Activated B cell treated with CpG ODN at 0.5 μM for 24 hours (primary cell): ENCODE measurements around the gene GLIPR1. TPM values are rescaled to one million over a fixed set of nuclear protein-coding genes. Genes with fewer than 3 reads are reported as not detected.
"Not testable (repeated sequence)": the region's sequence is repeated elsewhere in the genome, so short reads cannot be mapped to it uniquely, and the experiment has no call there.

ENCODE experiments used
- ATAC-seq: fragments of 200-7000 bp; cut with Tn5 transposase; one replicate; pipeline ENCODE4 v1.10.0; 2021; ENCODE audit warnings: low read depth, mild to moderate bottlenecking, moderate library complexity
- CTCF ChIA-PET: fragments of 350-600 bp; sonication (Branson Sonifier 250); formaldehyde crosslinking; loops from one replicate; lab custom pipeline; 2021; ENCODE audit warnings: antibody characterized with exemption; lab: Charles Lee
- POLR2A ChIA-PET: fragments of 350-600 bp; sonication (Branson Sonifier 250); formaldehyde crosslinking; loops from one replicate; lab custom pipeline; 2021; ENCODE audit warnings: antibody characterized with exemption; lab: Charles Lee
- DNase-seq: peaks from one replicate; pipeline ENCODE4 v3.0.0; 2022
- H3K27ac Mint-ChIP-seq: one replicate; pipeline ENCODE4 v1.8.0; 2020; ENCODE audit warnings: mixed read lengths
- H3K27me3 Mint-ChIP-seq: one replicate; pipeline ENCODE4 v1.8.0; 2021; ENCODE audit warnings: mixed read lengths
- H3K36me3 Mint-ChIP-seq: one replicate; pipeline ENCODE4 v1.8.0; 2021; ENCODE audit warnings: low read depth, mixed read lengths
- H3K4me1 Mint-ChIP-seq: one replicate; pipeline ENCODE4 v1.8.0; 2021; ENCODE audit warnings: mixed read lengths
- H3K4me3 Mint-ChIP-seq: one replicate; pipeline ENCODE4 v1.8.0; 2020; ENCODE audit warnings: mild to moderate bottlenecking, mixed read lengths
- H3K9me3 Mint-ChIP-seq: one replicate; pipeline ENCODE4 v1.8.0; 2020; ENCODE audit warnings: mixed read lengths
- intact Hi-C: fragments of 100-400 bp; cut with micrococcal nuclease; formaldehyde crosslinking; loops from one replicate; pipeline ENCODE4 v1.15.1; 2024
- total RNA-seq: library from RNA; stranded (reverse); gene quantifications from 2 replicates; pipeline ENCODE4 v1.2.3, GENCODE V29; 2022
- TF ChIP-seq, protein P1 (sequence below): fragments of 200-600 bp; IDR thresholded peaks from one replicate; pipeline ENCODE4 v1.8.0; 2022; ENCODE audit warnings: antibody characterized with exemption, mild to moderate bottlenecking

Gene GLIPR1
- total RNA-seq, 1 donor from 2014 or later: 45.4 TPM

DNA sequence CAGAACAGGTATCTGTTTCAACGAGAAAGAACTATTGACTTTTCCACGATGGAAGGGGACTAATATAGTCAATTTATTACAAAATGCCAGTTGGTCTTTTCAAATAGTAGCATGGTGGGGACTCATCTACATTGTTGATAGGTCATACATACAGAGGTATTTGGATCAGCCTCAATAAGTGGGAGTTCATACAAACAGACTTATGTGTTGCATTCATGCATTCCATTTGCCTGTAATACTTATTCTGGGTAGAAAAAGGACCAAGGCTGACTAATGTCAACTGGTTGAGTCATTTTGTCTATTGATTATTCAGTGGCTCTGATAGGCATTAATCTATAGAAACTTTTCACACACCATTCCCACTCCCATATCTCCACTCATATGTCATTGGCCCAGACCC, 41.5 kb upstream of the GLIPR1 start:
- intact Hi-C loops: loop anchor here (5.0 kb wide), 1 partner anchor 47 kb away; the partner anchor contains the start of gene GLIPR1L2
- CTCF ChIA-PET: interaction anchor here (1.5 to 4.1 kb wide), 5 partner anchors 41 to 69 kb away, joined by 5 to 40 read pairs (median 16); partner anchors contain the start of gene GLIPR1L2

DNA sequence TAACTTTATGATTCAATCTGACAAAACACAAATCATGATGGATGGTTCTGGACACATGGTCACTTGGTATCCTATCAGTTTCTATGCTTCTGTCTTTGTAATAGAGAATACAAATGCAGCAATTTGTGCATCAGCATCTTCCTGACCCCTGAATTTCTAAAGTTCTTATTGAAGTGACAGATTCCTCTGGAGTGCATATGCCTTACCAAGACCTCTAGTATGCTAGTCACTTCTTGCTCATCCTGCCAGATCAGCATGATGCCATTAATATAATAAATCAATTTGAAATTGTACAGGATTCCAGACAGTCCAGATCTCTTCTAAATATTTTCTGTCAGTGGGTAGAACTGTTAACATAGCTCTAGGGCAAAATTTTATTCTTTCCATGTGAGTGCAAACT, 40.6 kb upstream of the GLIPR1 start:
- ATAC-seq: no peak
- POLR2A ChIA-PET: no interaction called here
- intact Hi-C loops: loop anchor here (5.0 kb wide), 1 partner anchor 48 kb away; the partner anchor contains the start of gene GLIPR1L2

More for the DNA sequence above, 41.5 kb upstream of the GLIPR1 start:
- peaks cover 13% of the 10 kb centered on the region for H3K27me3 Mint-ChIP-seq
- no peak overlapping the region for H3K27ac Mint-ChIP-seq
- ATAC-seq (no peak), DNase-seq (no peak)
- POLR2A ChIA-PET: no interaction called here
- no peaks in the 10 kb centered on the region for H3K9me3 Mint-ChIP-seq
- H3K4me3 Mint-ChIP-seq: no peak overlapping the region
- TF ChIP-seq, protein P1, sequence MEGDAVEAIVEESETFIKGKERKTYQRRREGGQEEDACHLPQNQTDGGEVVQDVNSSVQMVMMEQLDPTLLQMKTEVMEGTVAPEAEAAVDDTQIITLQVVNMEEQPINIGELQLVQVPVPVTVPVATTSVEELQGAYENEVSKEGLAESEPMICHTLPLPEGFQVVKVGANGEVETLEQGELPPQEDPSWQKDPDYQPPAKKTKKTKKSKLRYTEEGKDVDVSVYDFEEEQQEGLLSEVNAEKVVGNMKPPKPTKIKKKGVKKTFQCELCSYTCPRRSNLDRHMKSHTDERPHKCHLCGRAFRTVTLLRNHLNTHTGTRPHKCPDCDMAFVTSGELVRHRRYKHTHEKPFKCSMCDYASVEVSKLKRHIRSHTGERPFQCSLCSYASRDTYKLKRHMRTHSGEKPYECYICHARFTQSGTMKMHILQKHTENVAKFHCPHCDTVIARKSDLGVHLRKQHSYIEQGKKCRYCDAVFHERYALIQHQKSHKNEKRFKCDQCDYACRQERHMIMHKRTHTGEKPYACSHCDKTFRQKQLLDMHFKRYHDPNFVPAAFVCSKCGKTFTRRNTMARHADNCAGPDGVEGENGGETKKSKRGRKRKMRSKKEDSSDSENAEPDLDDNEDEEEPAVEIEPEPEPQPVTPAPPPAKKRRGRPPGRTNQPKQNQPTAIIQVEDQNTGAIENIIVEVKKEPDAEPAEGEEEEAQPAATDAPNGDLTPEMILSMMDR: no peak
- H3K36me3 Mint-ChIP-seq: no peaks in the 10 kb centered on the region
- H3K4me1 Mint-ChIP-seq: peaks cover 3% of the 10 kb centered on the region

DNA sequence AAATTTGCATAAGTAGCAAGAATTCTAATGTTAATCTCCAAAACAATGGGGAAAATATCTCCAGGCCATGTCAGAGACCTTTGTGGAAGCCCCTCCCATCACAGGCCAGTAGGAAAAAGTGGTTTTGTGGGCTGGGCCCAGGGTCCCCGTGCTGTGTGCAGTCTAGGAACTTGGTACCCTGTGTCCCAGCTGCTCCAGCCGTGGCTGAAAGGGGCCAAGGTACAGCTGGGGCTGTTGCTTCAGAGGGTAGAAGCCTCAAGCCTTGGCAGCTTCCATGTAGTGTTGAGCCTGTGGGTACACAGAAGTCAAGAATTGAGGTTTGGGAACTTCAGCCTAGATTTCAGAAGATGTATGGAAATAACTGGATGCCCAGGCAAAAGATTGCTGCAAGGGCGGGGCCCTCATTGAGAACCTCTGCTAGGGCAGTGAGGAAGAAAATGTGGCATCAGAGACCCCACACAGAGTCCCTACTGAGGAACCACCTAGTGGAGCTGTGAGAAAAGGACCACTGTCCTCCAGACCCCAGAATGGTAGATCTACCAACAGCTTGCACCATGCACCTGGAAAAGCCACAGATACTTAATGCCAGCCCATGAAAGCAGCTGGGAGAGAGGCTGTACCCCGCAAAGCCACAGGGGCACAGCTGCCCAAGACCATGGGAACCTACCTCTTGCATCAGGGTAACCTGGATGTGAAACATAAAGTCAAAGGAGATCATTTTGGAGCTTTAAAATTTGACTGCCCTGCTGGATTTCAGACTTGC, 38.7 kb upstream of the GLIPR1 start:
- H3K4me1 Mint-ChIP-seq, H3K4me3 Mint-ChIP-seq, H3K27ac Mint-ChIP-seq, H3K36me3 Mint-ChIP-seq, H3K9me3 Mint-ChIP-seq, intact Hi-C loops, CTCF ChIA-PET, DNase-seq, ATAC-seq: not testable (repeated sequence)
- POLR2A ChIA-PET: interaction anchor here (0.6 kb wide), 1 partner anchor 38 kb away, joined by 3 read pairs; no protein-coding TSS in a partner anchor
- peaks cover 12% of the 10 kb centered on the region for H3K27me3 Mint-ChIP-seq

More for the DNA sequence above, 40.6 kb upstream of the GLIPR1 start:
- no peak overlapping the region for H3K4me3 Mint-ChIP-seq
- peaks cover 13% of the 10 kb centered on the region for H3K27me3 Mint-ChIP-seq
- CTCF ChIA-PET: interaction anchor here (0.9 kb wide), 1 partner anchor 65 kb away, joined by 3 read pairs; no protein-coding TSS in a partner anchor
- H3K4me1 Mint-ChIP-seq: peaks cover 3% of the 10 kb centered on the region
- no peaks in the 10 kb centered on the region for H3K9me3 Mint-ChIP-seq
- no peak for DNase-seq
- no peaks in the 10 kb centered on the region for H3K36me3 Mint-ChIP-seq
- H3K27ac Mint-ChIP-seq: no peak overlapping the region
- TF ChIP-seq, protein P1: no peak

DNA sequence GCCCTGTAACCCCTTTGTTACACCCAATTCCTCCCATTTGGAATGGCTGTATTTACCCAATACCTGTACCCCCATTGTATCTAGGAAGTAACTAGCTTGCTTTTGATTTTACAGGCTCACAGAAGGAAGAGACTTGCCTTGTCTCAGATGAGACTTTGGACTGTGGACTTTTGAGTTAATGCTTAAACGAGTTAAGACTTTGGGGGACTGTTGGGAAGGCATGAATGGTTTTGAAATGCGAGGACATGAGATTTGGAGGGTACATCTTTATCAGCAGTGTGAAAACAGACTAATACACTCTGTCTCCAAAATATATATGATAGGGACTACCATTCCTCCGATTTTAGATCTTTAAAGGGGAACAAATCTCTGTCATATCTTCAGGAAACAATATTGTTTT, 38.1 kb upstream of the GLIPR1 start:
- H3K9me3 Mint-ChIP-seq, H3K4me3 Mint-ChIP-seq, ATAC-seq, DNase-seq, intact Hi-C loops, H3K36me3 Mint-ChIP-seq, CTCF ChIA-PET, H3K27ac Mint-ChIP-seq, H3K4me1 Mint-ChIP-seq: not testable (repeated sequence)
- POLR2A ChIA-PET: interaction anchor here (0.6 kb wide), 1 partner anchor 38 kb away, joined by 3 read pairs; no protein-coding TSS in a partner anchor
- H3K27me3 Mint-ChIP-seq: peaks cover 12% of the 10 kb centered on the region

DNA sequence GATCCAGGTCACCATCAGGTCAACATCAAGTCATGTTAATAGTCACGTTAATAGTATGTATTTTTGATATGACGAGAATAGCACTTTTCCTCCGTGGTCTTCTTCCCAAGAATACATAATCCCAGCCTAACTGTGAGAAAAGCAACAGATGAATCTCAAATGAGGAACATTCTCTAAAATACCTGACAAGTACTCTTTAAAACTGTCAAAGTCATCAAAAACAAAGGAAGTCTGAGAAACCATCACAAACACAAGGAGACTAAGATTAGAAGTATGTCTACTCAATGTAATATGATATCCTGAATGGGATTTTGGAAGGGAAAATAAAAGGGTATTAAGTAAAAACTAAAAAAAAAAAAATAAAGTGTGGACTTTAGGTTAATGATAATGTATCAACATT, 36.8 kb upstream of the GLIPR1 start:
- CTCF ChIA-PET: no interaction called here
- H3K27me3 Mint-ChIP-seq: peaks cover 12% of the 10 kb centered on the region
- H3K4me1 Mint-ChIP-seq: no peaks in the 10 kb centered on the region

More for the DNA sequence above, 36.8 kb upstream of the GLIPR1 start:
- DNase-seq (no peak), ATAC-seq (no peak)
- no peak overlapping the region for H3K27ac Mint-ChIP-seq
- TF ChIP-seq, protein P1: no peak
- POLR2A ChIA-PET: no interaction called here
- intact Hi-C loops: no loop called here
- no peaks in the 10 kb centered on the region for H3K36me3 Mint-ChIP-seq
- no peak overlapping the region for H3K4me3 Mint-ChIP-seq
- H3K9me3 Mint-ChIP-seq: no peaks in the 10 kb centered on the region
